ENCODE data around the gene LRMDA.
"Not testable (repeated sequence)": the region's sequence is repeated elsewhere in the genome, so short reads cannot be mapped to it uniquely, and the experiment has no call there.

The LRMDA gene

GRCh38 chr10:76550806-76551205, 1119.4 kb downstream of the LRMDA start:
- DNase-seq (ENCODE audit: low read depth in 2 of 2): no peak

- no peak for DNase-seq (ENCODE audit: low read depth in 2 of 2)
These were observed 1120.9 kb downstream of the LRMDA start for GRCh38 chr10:76552091-76552873.

GRCh38 chr10:76553263-76554032, 1122.0 kb downstream of the LRMDA start:
- DNase-seq (ENCODE audit: low read depth in 2 of 2): no peak

- DNase-seq (ENCODE audit: low read depth in 2 of 2): no peak
These were observed 1122.6 kb downstream of the LRMDA start for GRCh38 chr10:76554033-76554408.

GRCh38 chr10:76554478-76554877, 1123.1 kb downstream of the LRMDA start:
- DNase-seq (ENCODE audit: low read depth in 2 of 2): no peak

GRCh38 chr10:76555067-76555670, 1123.7 kb downstream of the LRMDA start:
- DNase-seq (ENCODE audit: low read depth in 2 of 2): no peak

GRCh38 chr10:76557366-76557765, 1125.9 kb downstream of the LRMDA start:
- DNase-seq (ENCODE audit: low read depth in 2 of 2): no peak

- peak in 1 of 2 experiments; percentile 30 for DNase-seq (ENCODE audit: low read depth in 2 of 2)
These were observed 1127.2 kb downstream of the LRMDA start for GRCh38 chr10:76558586-76558985.

GRCh38 chr10:76558996-76559891, 1127.8 kb downstream of the LRMDA start:
- DNase-seq (ENCODE audit: low read depth in 2 of 2): peak in 1 of 2 experiments; percentile 37

GRCh38 chr10:76559892-76560220, 1128.4 kb downstream of the LRMDA start:
- no peak for DNase-seq (ENCODE audit: low read depth in 2 of 2)

- DNase-seq (ENCODE audit: low read depth in 2 of 2): no peak
These were observed 1128.9 kb downstream of the LRMDA start for GRCh38 chr10:76560338-76560737.

GRCh38 chr10:76563286-76563685, 1131.9 kb downstream of the LRMDA start:
- DNase-seq (ENCODE audit: low read depth in 2 of 2): no peak

GRCh38 chr10:76572021-76572420, 1140.6 kb downstream of the LRMDA start:
- no peak for DNase-seq (ENCODE audit: low read depth in 2 of 2)

GRCh38 chr10:76576276-76576962, 1145.0 kb downstream of the LRMDA start:
- DNase-seq (ENCODE audit: low read depth in 2 of 2): peak in 1 of 2 experiments; percentile 39

- no peak for DNase-seq (ENCODE audit: low read depth in 2 of 2)
These were observed 1146.0 kb downstream of the LRMDA start for GRCh38 chr10:76577455-76577854.

GRCh38 chr10:76581506-76582256, 1150.3 kb downstream of the LRMDA start:
- no peak for DNase-seq (ENCODE audit: low read depth in 2 of 2)

- no peak for DNase-seq (ENCODE audit: low read depth in 2 of 2)
These were observed 1151.1 kb downstream of the LRMDA start for GRCh38 chr10:76582531-76582930.

- peak; percentile 72 to 74 for DNase-seq (ENCODE audit: low read depth in 2 of 2)
These were observed 1152.3 kb downstream of the LRMDA start for GRCh38 chr10:76583711-76584161.

- not testable (repeated sequence) for DNase-seq (ENCODE audit: low read depth in 2 of 2)
These were observed 1153.0 kb downstream of the LRMDA start for GRCh38 chr10:76584466-76584865.
